Naive thymus-derived CD4-positive, alpha-beta T cell (primary cell): Measurements from ENCODE around the gene TAPBPL. TPM values are rescaled to one million over a fixed set of nuclear protein-coding genes. Genes with fewer than 3 reads are reported as not detected.
A peak's percentile ranks its signal among the peaks of the same experiment; 100 is the strongest.

Experiments used
- ATAC-seq: fragments of 150-1000 bp; cut with Tn5 transposase; 2 replicates; pipeline ENCODE4 v1.10.0; 2021; ENCODE audit warnings: mild to moderate bottlenecking, moderate library complexity
- CTCF ChIA-PET: fragments of 350-600 bp; sonication (Branson Sonifier 250); formaldehyde crosslinking; loops from one replicate; lab custom pipeline; 2021; ENCODE audit warnings: antibody characterized with exemption; lab: Charles Lee
- POLR2A ChIA-PET: fragments of 350-600 bp; sonication (Branson Sonifier 250); formaldehyde crosslinking; loops from one replicate; lab custom pipeline; 2021; ENCODE audit warnings: antibody characterized with exemption, inconsistent platforms; lab: Charles Lee
- DNase-seq, 9 donors: peaks; one replicate each; pipeline versions ENCODE4 v3.0.0 to v3.0.0-alpha.2; 2020 to 2022; ENCODE audit warnings: mixed read lengths in 1 of 9
- H3K27ac ChIP-seq: one replicate; pipeline ENCODE4 v1.7.0; 2013; ENCODE audit warnings: mild to moderate bottlenecking, low read depth, low read length, moderate library complexity
- H3K27me3 ChIP-seq, 2 donors: one replicate each; pipeline ENCODE4 v1.7.0; 2013; ENCODE audit warnings: low read length in 2 of 2, mild to moderate bottlenecking in 2 of 2, moderate library complexity in 2 of 2; ENCODE audit not compliant: control insufficient read depth in 2 of 2, insufficient read depth in 2 of 2
- H3K36me3 ChIP-seq, 3 experiments: 1 replicate in 2 of 3; 2 replicates in 1 of 3; pipeline ENCODE4 v1.7.0; 2013; ENCODE audit warnings: low read length in 3 of 3, mild to moderate bottlenecking in 3 of 3, moderate library complexity in 1 of 3; ENCODE audit not compliant: insufficient read depth in 3 of 3, control insufficient read depth in 2 of 3
- H3K4me1 ChIP-seq, 2 donors: one replicate each; pipeline ENCODE4 v1.7.0; 2013; ENCODE audit warnings: low read length in 2 of 2, mild to moderate bottlenecking in 2 of 2, moderate library complexity in 1 of 2; ENCODE audit not compliant: control insufficient read depth in 2 of 2, insufficient read depth in 2 of 2
- H3K4me3 ChIP-seq: 2 replicates; pipeline ENCODE4 v1.7.0; 2013; ENCODE audit warnings: mild to moderate bottlenecking, low read length
- H3K9me3 ChIP-seq, 3 experiments: 1 replicate in 2 of 3; 2 replicates in 1 of 3; pipeline ENCODE4 v1.7.0; 2013; ENCODE audit warnings: low read length in 3 of 3; ENCODE audit not compliant: control insufficient read depth in 2 of 3
- H3K27ac Mint-ChIP-seq, 9 donors: one replicate each; pipeline ENCODE4 v1.8.0; 2020 to 2022; ENCODE audit warnings: mixed read lengths in 9 of 9, mild to moderate bottlenecking in 8 of 9, moderate library complexity in 5 of 9, inconsistent platforms in 2 of 9
- H3K27me3 Mint-ChIP-seq, 5 donors: one replicate each; pipeline ENCODE4 v1.8.0; 2021 to 2022; ENCODE audit warnings: mixed read lengths in 5 of 5, mild to moderate bottlenecking in 1 of 5
- H3K36me3 Mint-ChIP-seq, 5 donors: one replicate each; pipeline ENCODE4 v1.8.0; 2020 to 2022; ENCODE audit warnings: mixed read lengths in 5 of 5, mild to moderate bottlenecking in 3 of 5, inconsistent platforms in 1 of 5
- H3K4me1 Mint-ChIP-seq, 7 donors: one replicate each; pipeline ENCODE4 v1.8.0; 2020 to 2022; ENCODE audit warnings: mixed read lengths in 7 of 7, mild to moderate bottlenecking in 3 of 7, inconsistent platforms in 1 of 7
- H3K4me3 Mint-ChIP-seq, 10 donors: one replicate each; pipeline ENCODE4 v1.8.0; 2020 to 2022; ENCODE audit warnings: mild to moderate bottlenecking in 10 of 10, mixed read lengths in 10 of 10, moderate library complexity in 6 of 10, inconsistent platforms in 2 of 10
- H3K9me3 Mint-ChIP-seq, 11 donors: one replicate each; pipeline ENCODE4 v1.8.0; 2020 to 2022; ENCODE audit warnings: mixed read lengths in 11 of 11, mild to moderate bottlenecking in 4 of 11, inconsistent platforms in 1 of 11, moderate library complexity in 1 of 11
- intact Hi-C, 2 donors: fragments of 100-400 bp; cut with micrococcal nuclease; formaldehyde crosslinking; loops; one replicate each; pipeline ENCODE4 v1.15.1; 2023
- polyA plus RNA-seq, 2 donors: library from polyadenylated mRNA; unstranded; fragments of 300-500 nt; fragmentation: Illumina TruSeq; gene quantifications; one replicate each; pipeline ENCODE4 v1.2.3, GENCODE V29; 2021
- total RNA-seq, 6 experiments: library from RNA in 5 of 6; stranded (reverse) in 5 of 6; gene quantifications; 1 replicate in 5 of 6; 2 replicates in 1 of 6; pipeline ENCODE4 v1.2.3 and lab custom pipeline; 2021 to 2026

The TAPBPL gene
- 10 to 100 TPM; 23.0 to 65.4 (median 52.9) TPM for total RNA-seq
- polyA plus RNA-seq = 100 to 1,000 TPM in 1 of 2 donors, 10 to 100 TPM in 1; 48.7 to 104 TPM
- total RNA-seq (lab: John Stamatoyannopoulos, UW) = 27.6 reads per million, percentile 58 among the genes with 10 or more reads in this experiment

- intact Hi-C loops = loop anchor here (1.0 kb wide), 6 partner anchors 7 to 43 kb away; partner anchors contain the start of genes CD27 (in 2 of the 2), MRPL51 (in 1 of the 2) and NCAPD2 (in 1 of the 2)
- Mint-ChIP-seq H3K4me1 (peaks cover 50 to 84% (median 73%) of the 10 kb centered on the region in 7 donors), H3K36me3 (peaks cover 3 to 57% (median 27%) of the 10 kb centered on the region in 5 donors), H3K4me3 (peak within 1 kb of the TSS; percentile 96 to 100 (median 98)), H3K27ac (peak within 1 kb of the TSS; percentile 96 to 100 (median 99)), H3K27me3 (no peaks in the 10 kb centered on the region), H3K9me3 (peaks cover 0 to 2% (median 0%) of the 10 kb centered on the region in 11 donors)
- H3K4me1 ChIP-seq = peaks cover 50% of the 10 kb centered on the region in 2 donors
- H3K9me3 ChIP-seq = no peaks in the 10 kb centered on the region
- peak; percentile 49 to 93 (median 87) for DNase-seq
- ChIA-PET CTCF (interaction anchor here (0.7 to 6.6 kb wide), 12 partner anchors 10 to 488 kb away, joined by 3 to 46 read pairs (median 4); partner anchors contain the start of gene VAMP1), POLR2A (interaction anchor here (0.9 to 18.5 kb wide), 16 partner anchors 5 to 162 kb away, joined by 3 to 726 read pairs (median 10); partner anchors contain the start of genes CD27, GAPDH, MRPL51 and TAPBPL)
- H3K27me3 ChIP-seq = no peaks in the 10 kb centered on the region
- peak within 1 kb of the TSS; percentile 83 for H3K4me3 ChIP-seq
- ATAC-seq = peak; percentile 94
- peak within 1 kb of the TSS; percentile 96 for H3K27ac ChIP-seq
- H3K36me3 ChIP-seq = peaks cover 8 to 47% (median 12%) of the 10 kb centered on the region in 3 experiments
Measured at GRCh38 chr12:6451348-6452244, at the start of gene TAPBPL. TSS of gene TAPBPL (plus strand) at chr12:6452042. CDS start at chr12:6452249, 207 bp downstream.

DNA sequence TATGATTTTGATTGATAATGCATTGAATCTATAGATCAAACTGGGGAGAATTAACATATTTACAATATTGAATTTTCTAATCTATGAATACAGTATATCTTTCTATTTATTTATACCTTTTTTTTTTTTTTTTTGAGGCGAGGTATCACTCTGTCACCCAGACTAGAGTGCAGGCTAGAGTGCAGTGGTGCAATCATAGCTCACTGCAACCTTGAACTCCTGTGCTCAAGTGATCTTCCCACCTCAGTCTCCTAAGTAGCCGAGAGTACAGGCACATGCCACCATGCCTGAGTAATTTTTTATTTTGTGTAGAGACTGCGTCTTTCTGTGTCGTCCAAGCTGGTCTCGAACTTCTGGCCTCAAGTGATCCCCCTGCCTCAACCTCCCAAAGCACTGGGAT lies 47.5 kb upstream of the TAPBPL start:
- H3K27ac Mint-ChIP-seq = no peak overlapping the region
- H3K4me1 Mint-ChIP-seq = peaks cover 0 to 3% (median 0%) of the 10 kb centered on the region in 7 donors
- H3K4me3 Mint-ChIP-seq = no peak overlapping the region
- intact Hi-C loops = no loop called here
- DNase-seq (no peak), ATAC-seq (no peak)
- Histone ChIP-seq H3K4me1 (no peaks in the 10 kb centered on the region), H3K27me3 (no peaks in the 10 kb centered on the region), H3K27ac (no peak overlapping the region), H3K4me3 (no peak overlapping the region), H3K9me3 (no peaks in the 10 kb centered on the region), H3K36me3 (no peaks in the 10 kb centered on the region)
- CTCF ChIA-PET = no interaction called here
- H3K27me3 Mint-ChIP-seq = peaks cover 0 to 24% (median 0%) of the 10 kb centered on the region in 5 donors
- no peaks in the 10 kb centered on the region for H3K36me3 Mint-ChIP-seq
- POLR2A ChIA-PET = interaction anchor here (0.7 to 0.8 kb wide), 2 partner anchors 44 to 58 kb away, joined by 3 read pairs; no protein-coding TSS in a partner anchor
- H3K9me3 Mint-ChIP-seq = peaks cover 0 to 4% (median 0%) of the 10 kb centered on the region in 11 donors

- Histone ChIP-seq H3K9me3 (no peaks in the 10 kb centered on the region), H3K27ac (no peak overlapping the region), H3K36me3 (no peaks in the 10 kb centered on the region), H3K27me3 (no peaks in the 10 kb centered on the region), H3K4me1 (no peaks in the 10 kb centered on the region), H3K4me3 (no peak overlapping the region)
- Mint-ChIP-seq H3K27ac (no peak overlapping the region), H3K4me1 (peaks cover 0 to 3% (median 0%) of the 10 kb centered on the region in 7 donors), H3K27me3 (peaks cover 0 to 37% (median 0%) of the 10 kb centered on the region in 5 donors), H3K36me3 (no peaks in the 10 kb centered on the region), H3K4me3 (no peak overlapping the region), H3K9me3 (peaks cover 0 to 5% (median 0%) of the 10 kb centered on the region in 11 donors)
- ChIA-PET CTCF (no interaction called here), POLR2A (no interaction called here)
- intact Hi-C loops = no loop called here
- no peak for DNase-seq
- no peak for ATAC-seq
Measured at GRCh38 chr12:6405963-6406362, 45.9 kb upstream of the TAPBPL start.

GRCh38 chr12:6407236-6407954 lies 44.4 kb upstream of the TAPBPL start:
- intact Hi-C loops = no loop called here
- ChIA-PET CTCF (no interaction called here), POLR2A (no interaction called here)
- ATAC-seq (no peak), DNase-seq (no peak)
- no peaks in the 10 kb centered on the region for H3K27me3 ChIP-seq
- Mint-ChIP-seq H3K4me3 (no peak overlapping the region), H3K9me3 (peaks cover 0 to 5% (median 0%) of the 10 kb centered on the region in 11 donors), H3K27ac (no peak overlapping the region), H3K36me3 (no peaks in the 10 kb centered on the region), H3K27me3 (peaks cover 0 to 37% (median 0%) of the 10 kb centered on the region in 5 donors), H3K4me1 (peaks cover 0 to 3% (median 0%) of the 10 kb centered on the region in 7 donors)
- H3K27ac ChIP-seq = no peak overlapping the region
- no peak overlapping the region for H3K4me3 ChIP-seq
- H3K4me1 ChIP-seq = no peaks in the 10 kb centered on the region
- H3K9me3 ChIP-seq = no peaks in the 10 kb centered on the region
- H3K36me3 ChIP-seq = no peaks in the 10 kb centered on the region

DNA sequence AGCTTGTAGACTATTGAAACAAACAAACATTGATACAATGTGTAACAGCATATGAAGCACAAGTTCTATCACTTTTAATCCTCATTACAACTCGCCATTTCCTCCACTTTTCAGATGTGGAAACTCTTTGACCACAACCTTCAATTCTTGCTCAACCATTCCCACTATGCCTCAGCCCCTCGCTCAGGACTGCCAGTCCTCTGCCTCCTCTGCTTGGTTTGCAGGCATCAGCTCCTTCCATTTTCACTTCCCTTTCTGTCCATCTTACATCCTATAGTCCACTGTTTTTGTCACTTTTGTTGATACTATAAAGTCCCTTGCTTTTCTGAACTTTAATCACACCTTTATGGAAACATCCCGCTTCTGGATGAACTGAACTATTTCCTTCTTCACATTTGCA lies 35.2 kb upstream of the TAPBPL start:
- CTCF ChIA-PET = no interaction called here
- Mint-ChIP-seq H3K36me3 (no peaks in the 10 kb centered on the region), H3K4me1 (peaks cover 0 to 14% (median 4%) of the 10 kb centered on the region in 7 donors), H3K9me3 (no peaks in the 10 kb centered on the region), H3K27ac (no peak overlapping the region), H3K4me3 (no peak overlapping the region), H3K27me3 (peaks cover 0 to 8% (median 0%) of the 10 kb centered on the region in 5 donors)
- POLR2A ChIA-PET = interaction anchor here (0.6 kb wide), 1 partner anchor 158 kb away, joined by 4 read pairs; no protein-coding TSS in a partner anchor
- Histone ChIP-seq H3K4me3 (no peak overlapping the region), H3K9me3 (no peaks in the 10 kb centered on the region), H3K27me3 (no peaks in the 10 kb centered on the region), H3K36me3 (no peaks in the 10 kb centered on the region), H3K27ac (no peak overlapping the region), H3K4me1 (no peaks in the 10 kb centered on the region)
- intact Hi-C loops = no loop called here
- ATAC-seq (peak; percentile 67), DNase-seq (no peak)

DNA sequence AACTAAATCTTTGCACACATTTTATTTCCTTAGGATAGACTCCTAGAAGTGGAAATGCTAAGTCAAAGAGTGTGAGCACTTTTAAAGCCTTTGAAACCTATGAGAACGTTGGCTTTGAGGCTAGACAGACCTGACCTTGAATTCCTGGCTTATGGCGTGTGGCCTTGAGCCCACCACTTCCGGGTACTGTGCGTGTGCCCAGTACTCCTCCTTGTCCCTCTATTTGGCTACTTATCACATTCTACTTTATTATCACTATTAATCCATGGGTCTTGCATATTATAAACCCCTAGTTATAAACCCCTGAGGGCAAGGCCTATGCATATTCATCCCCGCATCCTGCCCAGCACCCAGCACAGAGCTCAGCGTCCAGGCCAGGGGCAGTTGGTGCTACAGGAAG lies 33.0 kb upstream of the TAPBPL start:
- H3K27me3 Mint-ChIP-seq = peaks cover 0 to 8% (median 0%) of the 10 kb centered on the region in 5 donors
- no peak overlapping the region for H3K4me3 Mint-ChIP-seq
- peaks cover 7 to 14% (median 8%) of the 10 kb centered on the region in 7 donors for H3K4me1 Mint-ChIP-seq
- peaks cover 7% of the 10 kb centered on the region in 2 donors for H3K4me1 ChIP-seq
- no peaks in the 10 kb centered on the region for H3K36me3 ChIP-seq
- no peak overlapping the region for H3K27ac ChIP-seq
- H3K27ac Mint-ChIP-seq = no peak overlapping the region
- DNase-seq (no peak), ATAC-seq (no peak)
- H3K9me3 Mint-ChIP-seq = no peaks in the 10 kb centered on the region
- H3K36me3 Mint-ChIP-seq = no peaks in the 10 kb centered on the region
- CTCF ChIA-PET = interaction anchor here (1.3 kb wide), 1 partner anchor 47 kb away, joined by 10 read pairs; no protein-coding TSS in a partner anchor
- no peaks in the 10 kb centered on the region for H3K9me3 ChIP-seq
- H3K4me3 ChIP-seq = no peak overlapping the region
- no peaks in the 10 kb centered on the region for H3K27me3 ChIP-seq
- intact Hi-C loops = no loop called here
- POLR2A ChIA-PET = interaction anchor here (0.6 kb wide), 1 partner anchor 21 kb away, joined by 5 read pairs; no protein-coding TSS in a partner anchor
